Sigmoid colon (tissue), 4 donors: ENCODE results near the gene ZNF319.

Experiments used
- CTCF ChIP-seq, 4 experiments: fragments of 450-650 bp in 3 of 4; fragments of 200-600 bp in 1 of 4; IDR thresholded peaks; one replicate each; pipeline ENCODE4 v1.5.1; 2016 to 2019; ENCODE audit warnings: antibody characterized with exemption in 4 of 4, mild to moderate bottlenecking in 3 of 4, moderate library complexity in 2 of 4
- POLR2A ChIP-seq, 2 donors: fragments of 450-650 bp; IDR thresholded peaks; one replicate each; pipeline ENCODE4 v1.6.1; 2016; ENCODE audit warnings: antibody characterized with exemption in 2 of 2, mild to moderate bottlenecking in 2 of 2, moderate library complexity in 2 of 2
- POLR2AphosphoS5 ChIP-seq, 4 donors: sonication (generic); formaldehyde crosslinking; IDR thresholded peaks; one replicate each; pipeline ENCODE4 v1.6.1; 2017; ENCODE audit warnings: antibody characterized with exemption in 4 of 4

- TF ChIP-seq POLR2A (IDR thresholded peaks at IDR 0.05) (no peak), CTCF (IDR thresholded peaks at IDR 0.05) (no peak), POLR2AphosphoS5 (IDR thresholded peaks at IDR 0.05) (no peak)
Measured at GRCh38 chr16:58012481-58012880, 12.0 kb upstream of the ZNF319 start.
